ENCODE measurements around the gene RPL10A.

The RPL10A gene

GRCh38 chr6:35483893-35484645, 15.9 kb downstream of the RPL10A start:
- Histone ChIP-seq H3K4me3 (replicated peaks; ENCODE audit: low read depth, low read length) (no peak overlapping the region), H3K27me3 (replicated peaks; ENCODE audit: control insufficient read depth, insufficient read depth, low read length) (no peaks in the 10 kb centered on the region; the same call in 1 of the 2 replicates), H3K36me3 (ENCODE audit: control insufficient read depth, insufficient read depth, low read length) (no peaks in the 10 kb centered on the region)
- no peak for DNase-seq (ENCODE audit: extremely low read depth, insufficient read length)
- no peak for TF ChIP-seq CTCF (IDR thresholded peaks at IDR 0.05; ENCODE audit: insufficient read depth, low read length, poor library complexity, severe bottlenecking)

GRCh38 chr6:35484921-35485392, 16.8 kb downstream of the RPL10A start:
- DNase-seq (ENCODE audit: extremely low read depth, insufficient read length), result no peak
- no peaks in the 10 kb centered on the region for H3K36me3 ChIP-seq (ENCODE audit: control insufficient read depth, insufficient read depth, low read length)
- H3K27me3 ChIP-seq (replicated peaks; ENCODE audit: control insufficient read depth, insufficient read depth, low read length), result no peaks in the 10 kb centered on the region; the same call in 1 of the 2 replicates
- no peak overlapping the region for H3K4me3 ChIP-seq (replicated peaks; ENCODE audit: low read depth, low read length)
- TF ChIP-seq CTCF (IDR thresholded peaks at IDR 0.05; ENCODE audit: insufficient read depth, low read length, poor library complexity, severe bottlenecking), result no peak

GRCh38 chr6:35485402-35485877, 17.2 kb downstream of the RPL10A start:
- DNase-seq (ENCODE audit: extremely low read depth, insufficient read length), result no peak
- TF ChIP-seq CTCF (IDR thresholded peaks at IDR 0.05; ENCODE audit: insufficient read depth, low read length, poor library complexity, severe bottlenecking), result no peak
- Histone ChIP-seq H3K4me3 (replicated peaks; ENCODE audit: low read depth, low read length) (no peak overlapping the region), H3K27me3 (replicated peaks; ENCODE audit: control insufficient read depth, insufficient read depth, low read length) (peaks cover 2% of the 10 kb centered on the region), H3K36me3 (ENCODE audit: control insufficient read depth, insufficient read depth, low read length) (no peaks in the 10 kb centered on the region)

GRCh38 chr6:35486005-35486925, 18.1 kb downstream of the RPL10A start:
- Histone ChIP-seq H3K4me3 (replicated peaks; ENCODE audit: low read depth, low read length) (no peak overlapping the region), H3K36me3 (ENCODE audit: control insufficient read depth, insufficient read depth, low read length) (no peaks in the 10 kb centered on the region), H3K27me3 (replicated peaks; ENCODE audit: control insufficient read depth, insufficient read depth, low read length) (peaks cover 3% of the 10 kb centered on the region)
- no peak for TF ChIP-seq CTCF (IDR thresholded peaks at IDR 0.05; ENCODE audit: insufficient read depth, low read length, poor library complexity, severe bottlenecking)
- DNase-seq (ENCODE audit: extremely low read depth, insufficient read length), result no peak

- DNase-seq (ENCODE audit: extremely low read depth, insufficient read length), result no peak
- Histone ChIP-seq H3K36me3 (ENCODE audit: control insufficient read depth, insufficient read depth, low read length) (no peaks in the 10 kb centered on the region), H3K27me3 (replicated peaks; ENCODE audit: control insufficient read depth, insufficient read depth, low read length) (peaks cover 5% of the 10 kb centered on the region), H3K4me3 (replicated peaks; ENCODE audit: low read depth, low read length) (no peak overlapping the region)
- no peak for TF ChIP-seq CTCF (IDR thresholded peaks at IDR 0.05; ENCODE audit: insufficient read depth, low read length, poor library complexity, severe bottlenecking)
Measured at GRCh38 chr6:35487658-35488516, 19.7 kb downstream of the RPL10A start.

Data from GM06990 (cell line).